GM21723 (cell line): Measurements from ENCODE around the gene RPS28.

Source experiments
- ATAC-seq: cut with Tn5 transposase; IDR thresholded peaks from one replicate; pipeline ENCODE4 v1.9.1; 2021; ENCODE audit warnings: mild to moderate bottlenecking, moderate library complexity; ENCODE audit not compliant: unreplicated experiment

RPS28 gene

GRCh38 chr19:8319807-8320520 lies 1.3 kb upstream of the RPS28 start:
- no peak for ATAC-seq

GRCh38 chr19:8320564-8321066 lies 681 bp upstream of the RPS28 start:
- ATAC-seq: peak; percentile 23

- ATAC-seq: no peak
Measured at GRCh38 chr19:8321986-8322637, 816 bp downstream of the RPS28 start.

- ATAC-seq: no peak
Measured at GRCh38 chr19:8322638-8322997, 1.3 kb downstream of the RPS28 start.

DNA sequence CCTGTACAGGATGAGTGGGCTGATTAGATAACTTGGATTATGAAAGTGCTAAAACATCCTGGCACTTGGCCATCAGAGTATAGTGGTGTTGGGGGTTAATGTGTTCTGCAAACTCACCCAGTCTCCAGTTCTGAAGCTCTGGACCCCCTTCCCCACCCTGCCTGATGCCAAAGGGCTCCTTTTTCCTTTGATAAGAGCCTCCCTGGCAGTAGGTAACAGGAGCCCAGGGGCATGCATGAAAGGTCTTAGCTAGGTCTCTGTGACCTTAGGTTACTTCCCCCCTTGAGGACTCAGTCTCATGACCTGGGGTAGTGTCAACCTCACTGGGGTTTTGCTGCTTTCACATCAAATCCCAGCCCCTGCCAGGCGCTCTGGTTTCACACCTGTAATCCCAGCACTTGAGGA lies 2.5 kb downstream of the RPS28 start:
- ATAC-seq: no peak

DNA sequence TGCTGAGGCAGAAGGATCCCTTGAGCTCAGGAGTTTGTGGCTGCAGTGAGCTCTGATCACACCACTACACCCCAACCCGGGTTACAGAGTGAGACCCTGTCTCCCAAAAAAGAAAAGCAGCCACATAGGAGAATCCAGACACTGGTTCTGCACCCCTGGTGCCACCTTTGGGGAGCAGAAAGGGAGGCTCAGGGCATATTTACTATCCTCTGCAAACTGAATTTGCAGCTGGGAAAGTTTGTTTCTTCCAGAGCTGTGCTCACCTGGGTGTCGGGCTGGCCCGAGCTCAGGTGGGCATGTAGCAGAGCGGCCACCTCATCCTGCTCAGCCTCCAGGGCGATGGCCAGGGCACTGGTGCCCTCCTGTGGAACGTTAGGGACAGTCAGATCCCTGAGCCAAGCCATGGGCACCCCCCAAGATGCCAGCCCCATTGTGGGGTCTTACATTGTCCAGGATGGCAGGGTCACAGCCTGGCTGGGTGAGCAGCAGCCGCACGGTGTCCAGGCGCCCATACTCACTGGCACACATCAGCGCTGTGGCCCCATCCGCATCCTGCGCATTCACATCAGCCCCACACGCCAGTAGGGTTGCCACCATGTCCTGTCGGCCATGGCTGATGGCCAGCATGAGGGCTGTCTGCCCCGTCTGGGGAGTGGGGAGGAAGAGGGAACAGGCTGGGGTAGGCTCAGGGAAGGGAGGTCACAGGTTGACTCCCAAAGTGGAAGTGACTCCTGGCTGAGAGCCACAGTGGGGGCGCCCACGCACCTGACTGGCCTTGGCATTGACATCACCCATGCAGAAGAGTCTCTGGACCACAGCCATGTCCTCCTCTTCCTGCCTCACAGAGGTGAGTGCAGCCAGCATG lies 3.1 kb downstream of the RPS28 start:
- no peak for ATAC-seq

GRCh38 chr19:8325454-8325853 lies 4.2 kb downstream of the RPS28 start:
- no peak for ATAC-seq

DNA sequence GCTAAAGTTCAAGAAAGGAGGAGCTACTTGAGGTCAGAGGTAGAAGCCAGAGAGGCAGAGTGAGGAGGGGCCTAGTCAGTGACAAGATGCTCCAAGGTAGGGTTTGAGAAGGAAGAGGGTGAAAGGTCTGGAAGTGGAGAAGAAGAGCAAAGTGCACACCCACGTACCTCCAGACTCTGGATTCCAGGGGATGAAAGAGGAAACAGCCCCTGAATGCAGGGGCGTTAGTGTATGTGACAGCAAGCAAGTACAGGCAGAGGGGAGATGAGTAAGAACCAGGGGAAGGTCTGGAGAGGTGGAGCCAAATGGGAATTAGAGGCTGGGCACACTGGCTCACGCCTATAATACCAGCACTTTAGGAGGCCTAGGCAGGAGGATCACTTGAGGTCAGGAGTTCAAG lies 8.7 kb downstream of the RPS28 start:
- no peak for ATAC-seq

- no peak for ATAC-seq
Measured at GRCh38 chr19:8331263-8331845, 10.1 kb downstream of the RPS28 start.

- ATAC-seq: no peak
Measured at GRCh38 chr19:8332976-8333766, 11.9 kb downstream of the RPS28 start.

- ATAC-seq: no peak
Measured at GRCh38 chr19:8333767-8334457, 12.6 kb downstream of the RPS28 start.

DNA sequence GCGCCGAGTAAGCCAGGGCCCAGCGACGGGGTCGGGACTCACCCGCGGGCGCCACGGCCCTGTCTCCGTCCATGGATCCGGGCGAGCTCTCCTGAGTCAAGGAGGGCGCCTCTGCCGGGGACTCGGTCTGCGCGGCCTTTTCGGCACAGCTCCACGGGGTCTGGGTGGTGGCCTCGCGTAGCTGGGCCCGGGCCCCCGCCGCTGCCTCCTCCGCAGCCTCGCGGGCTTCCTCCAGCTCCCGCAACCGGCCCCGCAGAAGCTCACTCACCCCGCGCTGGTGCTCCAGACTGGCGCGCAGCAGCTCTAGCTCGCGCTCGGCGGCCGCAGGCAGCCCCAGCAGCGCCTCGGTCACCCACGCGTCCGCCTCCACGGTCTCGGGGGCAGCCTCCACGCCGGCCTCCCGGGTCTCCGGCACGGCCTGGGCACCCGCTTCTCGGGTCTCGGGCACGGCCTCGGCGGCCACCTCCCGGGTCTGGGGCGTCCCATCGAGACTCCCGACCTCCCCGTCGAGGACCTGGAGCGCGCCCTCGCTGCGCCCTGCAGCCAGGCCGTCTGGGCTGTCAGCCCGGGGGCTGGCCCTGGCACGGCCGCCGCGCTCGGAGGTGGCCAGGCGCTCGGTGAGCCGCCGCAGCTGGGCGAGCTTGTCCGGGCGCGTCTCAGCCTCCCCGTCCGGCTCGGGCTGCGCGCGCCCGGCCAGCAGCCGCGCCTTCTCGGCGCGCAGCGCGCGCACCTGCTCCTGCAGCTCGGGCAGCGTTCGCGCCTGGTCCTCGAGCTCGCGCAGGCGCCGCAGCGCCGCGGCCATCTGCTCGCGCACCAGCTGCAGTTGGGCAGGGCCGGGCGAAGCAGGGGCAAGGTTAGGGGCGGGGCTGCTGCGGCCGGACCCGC lies 13.4 kb downstream of the RPS28 start:
- no peak for ATAC-seq

DNA sequence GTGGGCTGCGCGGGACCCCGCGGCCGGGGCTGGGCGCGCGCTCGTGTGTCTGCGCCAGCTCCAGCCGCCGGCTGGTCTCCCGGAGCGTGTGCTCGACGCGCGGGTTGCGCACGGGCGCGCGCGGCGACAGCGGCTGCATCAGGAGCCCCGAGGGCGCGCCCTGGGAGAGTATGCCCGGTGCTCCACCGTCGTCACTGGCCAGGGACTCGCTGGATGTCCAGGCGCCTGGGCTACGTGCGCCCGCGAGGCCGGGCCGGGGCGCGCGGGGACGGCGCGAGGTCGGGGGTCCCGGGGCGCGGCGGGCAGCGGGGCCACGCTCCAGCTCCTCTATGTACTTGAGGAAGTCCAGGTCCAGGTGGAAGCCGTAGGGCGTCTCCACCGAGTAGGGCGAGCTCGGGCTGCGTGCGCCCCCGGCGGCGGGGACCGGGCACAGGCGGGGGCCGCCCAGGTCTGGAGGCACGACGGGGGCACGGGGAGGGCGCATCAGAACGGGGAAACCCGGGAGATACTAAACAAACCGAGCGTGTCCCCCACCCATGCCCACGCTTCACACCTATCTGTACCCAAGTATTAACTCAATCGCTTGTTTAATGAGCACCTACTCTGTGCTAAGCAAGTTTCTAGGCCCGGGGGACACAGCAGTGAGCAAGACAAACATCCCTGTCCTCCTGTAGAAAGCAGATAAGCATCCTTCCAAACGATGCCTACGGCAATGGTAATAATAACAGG lies 14.2 kb downstream of the RPS28 start:
- ATAC-seq: no peak

DNA sequence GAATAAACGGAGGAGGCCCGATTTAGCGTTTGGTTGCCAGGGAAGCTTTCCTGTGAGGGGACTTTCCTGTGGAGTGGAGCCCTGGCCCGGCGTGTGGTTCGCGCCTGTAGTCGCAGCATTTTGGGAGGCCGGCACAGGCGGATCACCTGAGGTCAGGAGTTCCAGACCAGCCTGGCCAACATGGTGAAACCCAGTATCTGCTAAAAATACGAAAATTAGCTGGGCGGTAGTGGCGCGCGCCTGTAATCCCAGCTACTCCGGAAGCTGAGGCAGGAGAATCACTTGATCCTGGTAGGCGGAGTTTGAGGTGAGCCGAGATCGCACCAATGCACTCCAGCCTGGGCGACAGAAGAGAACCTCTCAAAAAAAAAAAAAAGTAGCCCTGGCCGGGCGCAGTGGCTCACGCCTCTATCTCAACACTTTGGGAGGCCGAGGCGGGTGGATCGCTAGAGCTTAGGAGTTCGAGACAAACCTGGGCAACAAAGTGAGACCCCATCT lies 14.8 kb downstream of the RPS28 start:
- ATAC-seq: no peak

- no peak for ATAC-seq
Measured at GRCh38 chr19:8336660-8337059, 15.4 kb downstream of the RPS28 start.

- no peak for ATAC-seq
Measured at GRCh38 chr19:8337728-8338127, 16.4 kb downstream of the RPS28 start.

DNA sequence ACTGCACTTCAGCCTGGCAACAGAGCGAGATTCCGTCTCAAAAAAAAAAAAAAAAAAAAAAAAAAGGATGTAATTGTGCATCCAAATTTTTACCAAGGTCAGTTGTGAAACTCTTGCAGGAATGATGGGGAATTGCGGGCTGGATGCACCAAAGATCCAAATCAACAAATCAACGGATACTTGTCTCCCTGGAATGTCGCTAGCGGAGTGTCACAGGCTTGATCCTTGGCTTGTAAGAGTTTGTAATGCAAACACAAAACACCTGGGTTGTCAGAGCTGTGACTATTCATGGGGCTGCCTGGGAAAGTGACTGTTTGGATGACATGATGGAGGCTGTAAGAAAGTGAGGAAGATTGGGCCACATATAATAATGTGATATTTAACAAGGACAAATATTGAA lies 17.5 kb downstream of the RPS28 start:
- ATAC-seq: no peak
